ENCODE results near the gene PFKFB3. TPM values are rescaled to one million over a fixed set of nuclear protein-coding genes. Genes with fewer than 3 reads are reported as not detected.
"Not testable (repeated sequence)": the region's sequence is repeated elsewhere in the genome, so short reads cannot be mapped to it uniquely, and the experiment has no call there.

Gene PFKFB3
- total and polyA plus RNA-seq, 2 of the 4 experiments (the other 2 are of a cell fraction): 34.1 to 45.5 TPM

DNA sequence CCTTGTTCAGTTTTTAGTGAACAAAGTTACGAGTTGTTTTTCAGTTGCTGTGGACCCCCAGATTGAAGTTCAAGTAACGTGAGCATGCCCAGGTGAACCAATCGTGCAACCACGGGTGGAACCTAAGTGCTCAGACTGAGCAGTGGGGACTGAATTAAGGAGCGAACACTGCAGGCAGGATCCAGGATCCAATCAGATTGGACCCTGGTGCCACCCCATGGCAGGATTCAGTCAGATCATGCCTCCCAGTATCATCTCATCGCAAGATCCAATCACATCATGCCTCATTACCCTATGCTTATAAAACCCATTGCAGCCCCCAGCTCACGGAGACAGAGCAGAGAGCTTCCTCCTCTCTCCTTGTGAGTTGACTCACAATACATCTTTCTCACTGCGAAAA, 80.9 kb downstream of the PFKFB3 start:
- CTCF ChIA-PET: interaction anchor here (0.6 kb wide), 1 partner anchor 356 kb away, joined by 3 read pairs; no protein-coding TSS in a partner anchor
- H3K4ac ChIP-seq (ENCODE audit: low read depth, low read length): no peak overlapping the region

GRCh38 chr10:6290621-6291020, 87.9 kb downstream of the PFKFB3 start:
- CTCF ChIA-PET: interaction anchor here (0.7 kb wide), 1 partner anchor 14 kb away, joined by 3 read pairs; no protein-coding TSS in a partner anchor
- POLR2A ChIA-PET (ENCODE audit: unreplicated experiment); H3K56ac ChIP-seq (ENCODE audit: extremely low read depth, insufficient read depth, low read length); H2AK9ac ChIP-seq (replicated peaks; ENCODE audit: low read depth, low read length, poor library complexity); H2BK15ac ChIP-seq (ENCODE audit: low read depth, low read length); H3K23ac ChIP-seq (ENCODE audit: low read depth, low read length); H2AFZ ChIP-seq (replicated peaks; ENCODE audit: low read length, poor library complexity); H2BK5ac ChIP-seq (ENCODE audit: low read depth, low read length, poor library complexity, severe bottlenecking); BruUV-seq (replicated peaks); H3K27ac ChIP-seq (ENCODE audit: insufficient read depth, low read length); H3K4me1 ChIP-seq (ENCODE audit: control insufficient read depth, insufficient read depth, low read length); intact Hi-C loops (cut with micrococcal nuclease); ATAC-seq (ENCODE audit: low read depth); H2AK5ac ChIP-seq (ENCODE audit: low read depth, low read length); H3K36me3 ChIP-seq (ENCODE audit: control insufficient read depth, insufficient read depth, low read length); H4K5ac ChIP-seq (ENCODE audit: low read depth, low read length); H3K4me3 ChIP-seq (ENCODE audit: insufficient read depth, low read depth, low read length); H3K27me3 ChIP-seq (ENCODE audit: control insufficient read depth, insufficient read depth, low read length); H3K18ac ChIP-seq (ENCODE audit: low read depth, low read length); dilution Hi-C loops (cut with HindIII; ENCODE audit: low sequenced_read_pairs, unreplicated experiment); DNase-seq; H3K9me1 ChIP-seq (ENCODE audit: insufficient read depth, low read length); H2BK20ac ChIP-seq (ENCODE audit: low read depth, low read length); H4K91ac ChIP-seq (ENCODE audit: insufficient read depth, low read depth, low read length); H3K4ac ChIP-seq (ENCODE audit: low read depth, low read length); H3K9me3 ChIP-seq (ENCODE audit: control insufficient read depth, insufficient read depth, low read length); H4K8ac ChIP-seq (ENCODE audit: low read depth in 2 of 2, low read length in 2 of 2); in situ Hi-C loops (cut with MboI; ENCODE audit: low sequenced_read_pairs); H2BK120ac ChIP-seq (ENCODE audit: low read depth, low read length); H3K9ac ChIP-seq (ENCODE audit: low read depth, low read length); H4K20me1 ChIP-seq (ENCODE audit: insufficient read depth, low read length); H3K14ac ChIP-seq (replicated peaks; ENCODE audit: low read depth, low read length); H3K4me2 ChIP-seq (ENCODE audit: low read depth, low read length); H3K79me1 ChIP-seq (ENCODE audit: low read depth in 1 of 2, low read length in 2 of 2): not testable (repeated sequence)
- 100% methylated on average over 1 of the region's 3 CpGs; no CpG with 5 or more reads in 1 of the 2 experiments for WGBS, 2 experiments (ENCODE audit: extremely low coverage in 2 of 2, insufficient read length in 1 of 2)

More for the DNA sequence above, 80.9 kb downstream of the PFKFB3 start:
- no peak overlapping the region for H3K23ac ChIP-seq (ENCODE audit: low read depth, low read length)
- no peak overlapping the region for H2BK5ac ChIP-seq (ENCODE audit: low read depth, low read length, poor library complexity, severe bottlenecking)
- no peak overlapping the region for H2AK9ac ChIP-seq (replicated peaks; ENCODE audit: low read depth, low read length, poor library complexity)
- no peak for ATAC-seq (ENCODE audit: low read depth)
- H3K36me3 ChIP-seq (ENCODE audit: control insufficient read depth, insufficient read depth, low read length): no peaks in the 10 kb centered on the region
- no peak overlapping the region for H2AK5ac ChIP-seq (ENCODE audit: low read depth, low read length)
- no peaks in the 10 kb centered on the region for H3K9me3 ChIP-seq (ENCODE audit: control insufficient read depth, insufficient read depth, low read length)
- H4K20me1 ChIP-seq (ENCODE audit: insufficient read depth, low read length): no peaks in the 10 kb centered on the region
- POLR2A ChIA-PET (ENCODE audit: unreplicated experiment): no interaction called here
- H3K9me1 ChIP-seq (ENCODE audit: insufficient read depth, low read length): peaks cover 10% of the 10 kb centered on the region
- WGBS, 2 experiments (ENCODE audit: extremely low coverage in 2 of 2, insufficient read length in 1 of 2): 86% methylated on average over 5 of the region's 8 CpGs; no CpG with 5 or more reads in 1 of the 2 experiments
- intact Hi-C loops (cut with micrococcal nuclease) (no loop called here), in situ Hi-C loops (cut with MboI; ENCODE audit: low sequenced_read_pairs) (no loop called here), dilution Hi-C loops (cut with HindIII; ENCODE audit: low sequenced_read_pairs, unreplicated experiment) (no loop called here)
- TF ChIP-seq RCOR1 (IDR thresholded peaks at IDR 0.05; ENCODE audit: insufficient replicate concordance, low read length): no peak
- no peak for TF ChIP-seq POLR2A (IDR thresholded peaks at IDR 0.05; ENCODE audit: low read depth, low read length)
- no peak for TF ChIP-seq CEBPB (IDR thresholded peaks at IDR 0.05; ENCODE audit: low read depth, low read length)
- TF ChIP-seq CTCF (conservative IDR thresholded peaks at IDR 0.05; ENCODE audit: low read depth, low read length): no peak
- no peak for TF ChIP-seq RFX5 (IDR thresholded peaks at IDR 0.05; ENCODE audit: low read depth, low read length)
- no peak for TF ChIP-seq NFE2L2 (IDR thresholded peaks at IDR 0.05; ENCODE audit: low read depth, low read length)
- TF ChIP-seq MXI1 (IDR thresholded peaks at IDR 0.05; ENCODE audit: borderline replicate concordance, low read depth, low read length): no peak
- H2BK15ac ChIP-seq (ENCODE audit: low read depth, low read length): no peak overlapping the region
- BruUV-seq (replicated peaks): no TSS peak
- H4K5ac ChIP-seq (ENCODE audit: low read depth, low read length): no peak overlapping the region
- no peak for DNase-seq
- H3K4me1 ChIP-seq (ENCODE audit: control insufficient read depth, insufficient read depth, low read length): peaks cover 6% of the 10 kb centered on the region
- no peak overlapping the region for H3K27ac ChIP-seq (ENCODE audit: insufficient read depth, low read length)
- no peak overlapping the region for H2BK120ac ChIP-seq (ENCODE audit: low read depth, low read length)
- H3K4me2 ChIP-seq (ENCODE audit: low read depth, low read length): no peak overlapping the region
- H3K18ac ChIP-seq (ENCODE audit: low read depth, low read length): no peak overlapping the region
- no peak overlapping the region for H4K8ac ChIP-seq (ENCODE audit: low read depth in 2 of 2, low read length in 2 of 2)
- H3K9ac ChIP-seq (ENCODE audit: low read depth, low read length): no peak overlapping the region
- H3K27me3 ChIP-seq (ENCODE audit: control insufficient read depth, insufficient read depth, low read length): no peaks in the 10 kb centered on the region
- H3K79me1 ChIP-seq (ENCODE audit: low read depth in 1 of 2, low read length in 2 of 2): 0 out of 4 replicates have a peak, but pooled peaks cover 0 to 4% of the 10 kb centered on the region in 2 experiments
- H3K14ac ChIP-seq (replicated peaks; ENCODE audit: low read depth, low read length): no peak overlapping the region
- no peak overlapping the region for H3K56ac ChIP-seq (ENCODE audit: extremely low read depth, insufficient read depth, low read length)
- H4K91ac ChIP-seq (ENCODE audit: insufficient read depth, low read depth, low read length): no peak overlapping the region
- no peak overlapping the region for H2BK20ac ChIP-seq (ENCODE audit: low read depth, low read length)
- no peak overlapping the region for H3K4me3 ChIP-seq (ENCODE audit: insufficient read depth, low read depth, low read length)
- peak overlapping the region; percentile 39 for H2AFZ ChIP-seq (replicated peaks; ENCODE audit: low read length, poor library complexity)
